ENCODE data around the gene BCL2L14. TPM values are rescaled to one million over a fixed set of nuclear protein-coding genes. Genes with fewer than 3 reads are reported as not detected.

BCL2L14 gene
- total and polyA plus RNA-seq, 2 of the 13 experiments (the other 11 are each of a cell fraction or from before 2014, with no cell fraction given) = 0.11 TPM; not detected in 1

DNA sequence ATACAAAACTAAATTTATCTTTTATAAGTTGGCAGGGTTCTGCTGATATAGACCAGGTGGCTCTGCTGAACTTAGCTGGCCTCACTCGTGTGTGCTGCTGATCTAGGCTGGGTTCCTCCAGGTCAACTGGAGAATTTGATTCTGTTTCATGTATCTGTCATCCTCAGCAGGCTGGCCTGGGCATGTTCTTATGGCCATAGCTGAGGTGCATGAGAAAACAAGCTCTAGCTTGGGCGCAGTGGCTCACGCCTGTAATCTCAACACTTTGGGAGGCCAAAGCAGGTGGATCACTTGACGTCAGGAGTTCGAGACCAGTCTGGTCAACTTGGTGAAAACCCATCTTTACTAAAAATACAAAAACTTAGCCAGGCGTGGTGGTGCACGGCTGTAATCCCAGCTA, 24.3 kb upstream of the BCL2L14 start:
- H3K9me3 ChIP-seq (ENCODE audit: low read length) = no peaks in the 10 kb centered on the region
- WGBS (ENCODE audit: low lambda C conversion rate) = 80% methylated on average over 7 of the region's 7 CpGs
- DNase-seq (ENCODE audit: low spot score) (no peak), FAIRE-seq (no peak), ATAC-seq (no peak)
- no peaks in the 10 kb centered on the region for H3K79me2 ChIP-seq (ENCODE audit: insufficient read depth, low read length)
- no peak overlapping the region for H2AFZ ChIP-seq (ENCODE audit: low read length)
- no peak overlapping the region for H3K27ac ChIP-seq (ENCODE audit: extremely low read length, insufficient read depth, low read length)
- H3K36me3 ChIP-seq (replicated peaks in 1 of 2; ENCODE audit: control insufficient read depth in 1 of 2, insufficient read depth in 2 of 2, low read length in 2 of 2) = no peaks in the 10 kb centered on the region
- H3K27me3 ChIP-seq (ENCODE audit: control insufficient read depth in 1 of 2, insufficient read depth in 2 of 2, low read length in 2 of 2) = no peaks in the 10 kb centered on the region
- H4K20me1 ChIP-seq (ENCODE audit: insufficient read depth, low read length) = no peaks in the 10 kb centered on the region
- ChIA-PET CTCF (ENCODE audit: low intra/inter-chr PET ratio, low total read pairs) (no interaction called here), POLR2A (no interaction called here)
- intact Hi-C loops (cut with micrococcal nuclease; ENCODE audit: unreplicated experiment) (no loop called here), in situ Hi-C loops (cut with HindIII; ENCODE audit: extremely low pct_ligation_motif_present, low pct_unique_long_range_greater_than_20kb) (no loop called here)
- peaks cover 16% of the 10 kb centered on the region for H3K4me1 ChIP-seq (ENCODE audit: insufficient read depth, low read length)
- no peak overlapping the region for H3K9ac ChIP-seq (ENCODE audit: insufficient read depth, low read depth, low read length)
- TF ChIP-seq, protein P1, sequence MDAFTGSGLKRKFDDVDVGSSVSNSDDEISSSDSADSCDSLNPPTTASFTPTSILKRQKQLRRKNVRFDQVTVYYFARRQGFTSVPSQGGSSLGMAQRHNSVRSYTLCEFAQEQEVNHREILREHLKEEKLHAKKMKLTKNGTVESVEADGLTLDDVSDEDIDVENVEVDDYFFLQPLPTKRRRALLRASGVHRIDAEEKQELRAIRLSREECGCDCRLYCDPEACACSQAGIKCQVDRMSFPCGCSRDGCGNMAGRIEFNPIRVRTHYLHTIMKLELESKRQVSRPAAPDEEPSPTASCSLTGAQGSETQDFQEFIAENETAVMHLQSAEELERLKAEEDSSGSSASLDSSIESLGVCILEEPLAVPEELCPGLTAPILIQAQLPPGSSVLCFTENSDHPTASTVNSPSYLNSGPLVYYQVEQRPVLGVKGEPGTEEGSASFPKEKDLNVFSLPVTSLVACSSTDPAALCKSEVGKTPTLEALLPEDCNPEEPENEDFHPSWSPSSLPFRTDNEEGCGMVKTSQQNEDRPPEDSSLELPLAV (CRISPR knock-in tag; conservative IDR thresholded peaks at IDR 0.05; ENCODE audit: low read depth) = no peak
- TF ChIP-seq ZNF570 (CRISPR knock-in tag; IDR thresholded peaks at IDR 0.05; ENCODE audit: borderline replicate concordance) = no peak
- no peak for TF ChIP-seq PAF1 (CRISPR knock-in tag; IDR thresholded peaks at IDR 0.05)
- TF ChIP-seq ZKSCAN1 (IDR thresholded peaks at IDR 0.05; ENCODE audit: low read length) = no peak
- no peak for TF ChIP-seq IKZF4 (CRISPR knock-in tag; IDR thresholded peaks at IDR 0.05; ENCODE audit: borderline replicate concordance, low read depth, not compliant biosample characterization)
- no peak for TF ChIP-seq ZNF549 (CRISPR knock-in tag; IDR thresholded peaks at IDR 0.05)
- no TSS peak for BruUV-seq (replicated peaks)
- H3K4me3 ChIP-seq (replicated peaks in 1 of 3; ENCODE audit: insufficient read depth in 1 of 3, low read depth in 2 of 3, low read length in 3 of 3) = no peak overlapping the region
- H3K4me2 ChIP-seq (ENCODE audit: low read depth, low read length) = no peak overlapping the region

DNA sequence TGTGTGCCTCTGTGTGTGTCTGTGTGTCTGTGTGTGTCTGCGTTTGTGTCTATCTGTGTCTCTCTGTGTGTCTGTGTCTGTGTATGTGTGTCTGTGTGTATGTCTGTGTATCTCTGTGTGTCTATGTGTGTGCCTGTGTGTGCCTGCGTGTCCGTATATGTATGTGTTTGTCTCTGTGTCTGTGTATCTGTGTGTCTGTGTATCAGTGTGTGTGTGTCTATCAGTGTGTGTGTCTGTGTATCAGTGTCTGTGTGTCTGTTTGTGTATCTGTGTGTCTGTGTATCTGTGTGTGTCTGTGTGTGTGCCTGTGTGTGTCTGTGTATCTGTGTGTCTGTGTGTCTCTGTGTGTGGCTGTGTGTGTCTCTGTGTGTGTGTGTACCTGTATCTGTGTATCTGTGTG, 23.1 kb upstream of the BCL2L14 start:
- intact Hi-C loops (cut with micrococcal nuclease; ENCODE audit: unreplicated experiment) (no loop called here), in situ Hi-C loops (cut with HindIII; ENCODE audit: extremely low pct_ligation_motif_present, low pct_unique_long_range_greater_than_20kb) (no loop called here)
- ATAC-seq (no peak), DNase-seq (ENCODE audit: low spot score) (no peak), FAIRE-seq (peak; percentile 49)
- TF ChIP-seq CHD2 (IDR thresholded peaks at IDR 0.05; ENCODE audit: low read depth, low read length) (no peak), JUNB (CRISPR knock-in tag; IDR thresholded peaks at IDR 0.05; ENCODE audit: borderline replicate concordance) (0 out of 2 replicates have a peak, but pooled peaks have one; percentile 18), NONO (IDR thresholded peaks at IDR 0.05) (0 out of 2 replicates have a peak, but pooled peaks have one; percentile 56), NONO (CRISPR knock-in tag; conservative IDR thresholded peaks at IDR 0.05) (no peak)
- TF ChIP-seq, protein P2, sequence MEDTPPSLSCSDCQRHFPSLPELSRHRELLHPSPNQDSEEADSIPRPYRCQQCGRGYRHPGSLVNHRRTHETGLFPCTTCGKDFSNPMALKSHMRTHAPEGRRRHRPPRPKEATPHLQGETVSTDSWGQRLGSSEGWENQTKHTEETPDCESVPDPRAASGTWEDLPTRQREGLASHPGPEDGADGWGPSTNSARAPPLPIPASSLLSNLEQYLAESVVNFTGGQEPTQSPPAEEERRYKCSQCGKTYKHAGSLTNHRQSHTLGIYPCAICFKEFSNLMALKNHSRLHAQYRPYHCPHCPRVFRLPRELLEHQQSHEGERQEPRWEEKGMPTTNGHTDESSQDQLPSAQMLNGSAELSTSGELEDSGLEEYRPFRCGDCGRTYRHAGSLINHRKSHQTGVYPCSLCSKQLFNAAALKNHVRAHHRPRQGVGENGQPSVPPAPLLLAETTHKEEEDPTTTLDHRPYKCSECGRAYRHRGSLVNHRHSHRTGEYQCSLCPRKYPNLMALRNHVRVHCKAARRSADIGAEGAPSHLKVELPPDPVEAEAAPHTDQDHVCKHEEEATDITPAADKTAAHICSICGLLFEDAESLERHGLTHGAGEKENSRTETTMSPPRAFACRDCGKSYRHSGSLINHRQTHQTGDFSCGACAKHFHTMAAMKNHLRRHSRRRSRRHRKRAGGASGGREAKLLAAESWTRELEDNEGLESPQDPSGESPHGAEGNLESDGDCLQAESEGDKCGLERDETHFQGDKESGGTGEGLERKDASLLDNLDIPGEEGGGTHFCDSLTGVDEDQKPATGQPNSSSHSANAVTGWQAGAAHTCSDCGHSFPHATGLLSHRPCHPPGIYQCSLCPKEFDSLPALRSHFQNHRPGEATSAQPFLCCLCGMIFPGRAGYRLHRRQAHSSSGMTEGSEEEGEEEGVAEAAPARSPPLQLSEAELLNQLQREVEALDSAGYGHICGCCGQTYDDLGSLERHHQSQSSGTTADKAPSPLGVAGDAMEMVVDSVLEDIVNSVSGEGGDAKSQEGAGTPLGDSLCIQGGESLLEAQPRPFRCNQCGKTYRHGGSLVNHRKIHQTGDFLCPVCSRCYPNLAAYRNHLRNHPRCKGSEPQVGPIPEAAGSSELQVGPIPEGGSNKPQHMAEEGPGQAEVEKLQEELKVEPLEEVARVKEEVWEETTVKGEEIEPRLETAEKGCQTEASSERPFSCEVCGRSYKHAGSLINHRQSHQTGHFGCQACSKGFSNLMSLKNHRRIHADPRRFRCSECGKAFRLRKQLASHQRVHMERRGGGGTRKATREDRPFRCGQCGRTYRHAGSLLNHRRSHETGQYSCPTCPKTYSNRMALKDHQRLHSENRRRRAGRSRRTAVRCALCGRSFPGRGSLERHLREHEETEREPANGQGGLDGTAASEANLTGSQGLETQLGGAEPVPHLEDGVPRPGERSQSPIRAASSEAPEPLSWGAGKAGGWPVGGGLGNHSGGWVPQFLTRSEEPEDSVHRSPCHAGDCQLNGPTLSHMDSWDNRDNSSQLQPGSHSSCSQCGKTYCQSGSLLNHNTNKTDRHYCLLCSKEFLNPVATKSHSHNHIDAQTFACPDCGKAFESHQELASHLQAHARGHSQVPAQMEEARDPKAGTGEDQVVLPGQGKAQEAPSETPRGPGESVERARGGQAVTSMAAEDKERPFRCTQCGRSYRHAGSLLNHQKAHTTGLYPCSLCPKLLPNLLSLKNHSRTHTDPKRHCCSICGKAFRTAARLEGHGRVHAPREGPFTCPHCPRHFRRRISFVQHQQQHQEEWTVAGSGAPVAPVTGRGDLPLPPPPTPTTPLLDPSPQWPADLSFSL (CRISPR knock-in tag; IDR thresholded peaks at IDR 0.05) = peak; percentile 86
- no peak overlapping the region for H3K27ac ChIP-seq (ENCODE audit: extremely low read length, insufficient read depth, low read length)
- no peak overlapping the region for H2AFZ ChIP-seq (ENCODE audit: low read length)
- H3K4me3 ChIP-seq (replicated peaks in 1 of 3; ENCODE audit: insufficient read depth in 1 of 3, low read depth in 2 of 3, low read length in 3 of 3) = no peak overlapping the region
- peaks cover 4% of the 10 kb centered on the region; the same call in 1 of the 2 replicates for H3K9me3 ChIP-seq (ENCODE audit: low read length)
- H4K20me1 ChIP-seq (ENCODE audit: insufficient read depth, low read length) = no peaks in the 10 kb centered on the region
- peaks cover 16% of the 10 kb centered on the region for H3K4me1 ChIP-seq (ENCODE audit: insufficient read depth, low read length)
- BruUV-seq (replicated peaks) = no TSS peak
- H3K79me2 ChIP-seq (ENCODE audit: insufficient read depth, low read length) = no peaks in the 10 kb centered on the region
- ChIA-PET POLR2A (no interaction called here), CTCF (ENCODE audit: low intra/inter-chr PET ratio, low total read pairs) (no interaction called here)
- no peak overlapping the region for H3K9ac ChIP-seq (ENCODE audit: insufficient read depth, low read depth, low read length)
- H3K36me3 ChIP-seq (replicated peaks in 1 of 2; ENCODE audit: control insufficient read depth in 1 of 2, insufficient read depth in 2 of 2, low read length in 2 of 2) = no peaks in the 10 kb centered on the region
- 0 out of 2 replicates have a peak overlapping the region, but pooled peaks have one; percentile 39 for H3K4me2 ChIP-seq (ENCODE audit: low read depth, low read length)
- 70% methylated on average over 3 of the region's 3 CpGs for WGBS (ENCODE audit: low lambda C conversion rate)
- 0 out of 5 replicates have a peak, but pooled peaks cover 0 to 5% of the 10 kb centered on the region in 2 experiments for H3K27me3 ChIP-seq (ENCODE audit: control insufficient read depth in 1 of 2, insufficient read depth in 2 of 2, low read length in 2 of 2)
